ENCODE data around the gene MEOX1. TPM values are rescaled to one million over a fixed set of nuclear protein-coding genes. Genes with fewer than 3 reads are reported as not detected.
A peak's percentile ranks its signal among the peaks of the same experiment; 100 is the strongest.

Gene MEOX1
- total and polyA plus RNA-seq, 2 of the 13 experiments (the other 11 are each of a cell fraction or from before 2014, with no cell fraction given), result not detected

GRCh38 chr17:43673516-43674323 lies 12.0 kb upstream of the MEOX1 start (continued):
- TF ChIP-seq JUNB (CRISPR knock-in tag; IDR thresholded peaks at IDR 0.05; ENCODE audit: borderline replicate concordance), result no peak
- TF ChIP-seq HBP1 (CRISPR knock-in tag; IDR thresholded peaks at IDR 0.05; ENCODE audit: low read depth), result no peak
- TF ChIP-seq PHB2 (IDR thresholded peaks at IDR 0.05; ENCODE audit: partially characterized antibody), result no peak
- TF ChIP-seq CREB1 (IDR thresholded peaks at IDR 0.05), result no peak
- no peak for TF ChIP-seq CREB1 (CRISPR knock-in tag; IDR thresholded peaks at IDR 0.05)
- no peak for TF ChIP-seq FOXM1 (CRISPR knock-in tag; IDR thresholded peaks at IDR 0.05)
- no peak for TF ChIP-seq ZNF704 (CRISPR knock-in tag; IDR thresholded peaks at IDR 0.05; ENCODE audit: borderline replicate concordance)
- TF ChIP-seq MTERF4 (CRISPR knock-in tag; IDR thresholded peaks at IDR 0.05), result peak; percentile 82; the same call in 1 of the 2 replicates
- TF ChIP-seq MIER2 (CRISPR knock-in tag; IDR thresholded peaks at IDR 0.05), result no peak
- no peak; the same call in 1 of the 2 replicates for TF ChIP-seq ZMAT3 (CRISPR knock-in tag; conservative IDR thresholded peaks at IDR 0.05)
- TF ChIP-seq SMYD3 (CRISPR knock-in tag; IDR thresholded peaks at IDR 0.05), result no peak
- TF ChIP-seq KMT2B (CRISPR knock-in tag; IDR thresholded peaks at IDR 0.05), result peak; percentile 34; the same call in 1 of the 2 replicates
- 0 out of 2 replicates have a peak, but pooled peaks have one; percentile 38 for TF ChIP-seq HOXA3 (CRISPR knock-in tag; IDR thresholded peaks at IDR 0.05)
- TF ChIP-seq PRPF4 (IDR thresholded peaks at IDR 0.05; ENCODE audit: low read depth, low read length, poor library complexity, severe bottlenecking), result no peak
- TF ChIP-seq SNAI1 (CRISPR knock-in tag; IDR thresholded peaks at IDR 0.05; ENCODE audit: borderline replicate concordance), result no peak
- TF ChIP-seq ZNF510 (CRISPR knock-in tag; IDR thresholded peaks at IDR 0.05; ENCODE audit: low read depth), result no peak
- TF ChIP-seq ZNF782 (CRISPR knock-in tag; IDR thresholded peaks at IDR 0.05; ENCODE audit: borderline replicate concordance), result no peak
- no peak for TF ChIP-seq HOXA9 (CRISPR knock-in tag; IDR thresholded peaks at IDR 0.05; ENCODE audit: borderline replicate concordance)
- TF ChIP-seq ZNF251 (CRISPR knock-in tag; IDR thresholded peaks at IDR 0.05), result no peak
- no peak for TF ChIP-seq SP1 (IDR thresholded peaks at IDR 0.05)
- TF ChIP-seq SP1 (CRISPR knock-in tag; IDR thresholded peaks at IDR 0.05), result no peak
- peak; percentile 45; the same call in 1 of the 2 replicates for TF ChIP-seq ERF (CRISPR knock-in tag; IDR thresholded peaks at IDR 0.05)
- no peak for TF ChIP-seq ZNF577 (CRISPR knock-in tag; IDR thresholded peaks at IDR 0.05; ENCODE audit: borderline replicate concordance, low read depth)
- no peak for TF ChIP-seq ZNF720 (CRISPR knock-in tag; IDR thresholded peaks at IDR 0.05)
- no peak for TF ChIP-seq MEIS1 (CRISPR knock-in tag; IDR thresholded peaks at IDR 0.05; ENCODE audit: borderline replicate concordance)
- TF ChIP-seq BHLHE40 (IDR thresholded peaks at IDR 0.05; ENCODE audit: low read length), result no peak
- no peak for TF ChIP-seq MZF1 (CRISPR knock-in tag; IDR thresholded peaks at IDR 0.05; ENCODE audit: borderline replicate concordance)
